GM06990 (cell line): Measurements from ENCODE around the gene ATP10A.
"Not testable (repeated sequence)": the region's sequence is repeated elsewhere in the genome, so short reads cannot be mapped to it uniquely, and the experiment has no call there.

Source experiments
- DNase-seq: peaks from one replicate; pipeline ENCODE4 v3.0.0-alpha.2; 2011; ENCODE audit not compliant: insufficient read length; ENCODE audit errors: extremely low read depth
- H3K27me3 ChIP-seq: replicated peaks from 2 replicates; pipeline ENCODE4 v1.6.0; 2011; ENCODE audit warnings: low read length; ENCODE audit not compliant: control insufficient read depth, insufficient read depth
- H3K36me3 ChIP-seq: 2 replicates; pipeline ENCODE4 v1.5.1; 2011; ENCODE audit warnings: low read length; ENCODE audit not compliant: control insufficient read depth, insufficient read depth
- H3K4me3 ChIP-seq: replicated peaks from 2 replicates; pipeline ENCODE4 v1.5.1; 2011; ENCODE audit warnings: low read depth, mild to moderate bottlenecking, control low read depth, low read length
- TF ChIP-seq, protein P1 (sequence below): IDR thresholded peaks from 2 replicates; pipeline ENCODE4 v1.5.1; 2011; ENCODE audit warnings: low read length, control low read depth, mild to moderate bottlenecking, inconsistent platforms; ENCODE audit not compliant: insufficient read depth, poor library complexity, severe bottlenecking

ATP10A gene

DNA sequence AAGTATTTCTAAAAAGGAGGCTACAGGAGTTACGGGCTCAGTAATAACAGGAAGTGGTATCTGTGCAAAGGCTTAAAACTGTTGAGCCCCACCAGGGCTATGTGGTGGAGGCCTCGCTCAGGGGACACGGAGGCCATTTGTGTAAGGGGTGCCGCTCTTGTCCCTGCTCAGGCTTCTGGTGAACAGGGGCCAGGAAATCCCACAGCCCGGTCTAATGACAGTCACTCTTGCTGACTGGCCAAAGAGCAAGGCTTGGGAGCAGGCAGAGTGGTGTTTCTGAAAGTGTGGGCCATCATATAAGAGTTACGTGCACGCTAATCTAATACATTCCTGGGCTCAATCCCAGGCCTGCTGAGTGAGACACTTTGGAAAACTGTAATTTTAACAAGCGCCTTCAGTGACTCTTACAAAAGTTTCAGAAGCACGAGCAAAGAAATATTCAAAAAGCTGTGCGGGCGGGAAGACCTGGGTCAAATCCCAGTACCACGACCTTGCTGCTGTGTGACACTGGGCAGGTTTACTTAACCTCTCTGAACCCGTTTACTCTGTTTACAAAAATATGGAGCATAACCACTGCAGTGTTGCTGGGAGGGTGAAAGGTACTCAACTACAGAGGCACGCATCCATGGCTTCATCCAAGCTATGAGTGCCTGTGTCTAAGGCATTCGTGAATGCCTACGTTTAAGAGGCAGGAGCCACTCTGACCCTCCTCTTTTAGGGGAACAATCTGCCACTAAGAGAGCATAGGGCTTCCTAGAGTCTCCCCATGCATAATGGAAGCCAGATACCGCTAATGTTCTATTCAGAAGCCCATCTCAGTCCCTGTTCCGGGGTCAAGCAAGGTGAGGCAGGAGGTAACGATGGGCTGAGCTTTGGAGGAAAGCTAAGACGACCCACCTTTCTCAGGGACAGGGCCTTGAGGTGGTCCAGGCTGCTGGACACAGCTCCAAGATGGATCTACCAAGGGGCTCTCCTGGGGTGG, 2.0 kb downstream of the ATP10A start:
- no peak overlapping the region for H3K4me3 ChIP-seq
- DNase-seq = no peak
- TF ChIP-seq, protein P1, sequence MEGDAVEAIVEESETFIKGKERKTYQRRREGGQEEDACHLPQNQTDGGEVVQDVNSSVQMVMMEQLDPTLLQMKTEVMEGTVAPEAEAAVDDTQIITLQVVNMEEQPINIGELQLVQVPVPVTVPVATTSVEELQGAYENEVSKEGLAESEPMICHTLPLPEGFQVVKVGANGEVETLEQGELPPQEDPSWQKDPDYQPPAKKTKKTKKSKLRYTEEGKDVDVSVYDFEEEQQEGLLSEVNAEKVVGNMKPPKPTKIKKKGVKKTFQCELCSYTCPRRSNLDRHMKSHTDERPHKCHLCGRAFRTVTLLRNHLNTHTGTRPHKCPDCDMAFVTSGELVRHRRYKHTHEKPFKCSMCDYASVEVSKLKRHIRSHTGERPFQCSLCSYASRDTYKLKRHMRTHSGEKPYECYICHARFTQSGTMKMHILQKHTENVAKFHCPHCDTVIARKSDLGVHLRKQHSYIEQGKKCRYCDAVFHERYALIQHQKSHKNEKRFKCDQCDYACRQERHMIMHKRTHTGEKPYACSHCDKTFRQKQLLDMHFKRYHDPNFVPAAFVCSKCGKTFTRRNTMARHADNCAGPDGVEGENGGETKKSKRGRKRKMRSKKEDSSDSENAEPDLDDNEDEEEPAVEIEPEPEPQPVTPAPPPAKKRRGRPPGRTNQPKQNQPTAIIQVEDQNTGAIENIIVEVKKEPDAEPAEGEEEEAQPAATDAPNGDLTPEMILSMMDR = no peak
- no peaks in the 10 kb centered on the region for H3K36me3 ChIP-seq
- H3K27me3 ChIP-seq = no peaks in the 10 kb centered on the region; the same call in 1 of the 2 replicates

DNA sequence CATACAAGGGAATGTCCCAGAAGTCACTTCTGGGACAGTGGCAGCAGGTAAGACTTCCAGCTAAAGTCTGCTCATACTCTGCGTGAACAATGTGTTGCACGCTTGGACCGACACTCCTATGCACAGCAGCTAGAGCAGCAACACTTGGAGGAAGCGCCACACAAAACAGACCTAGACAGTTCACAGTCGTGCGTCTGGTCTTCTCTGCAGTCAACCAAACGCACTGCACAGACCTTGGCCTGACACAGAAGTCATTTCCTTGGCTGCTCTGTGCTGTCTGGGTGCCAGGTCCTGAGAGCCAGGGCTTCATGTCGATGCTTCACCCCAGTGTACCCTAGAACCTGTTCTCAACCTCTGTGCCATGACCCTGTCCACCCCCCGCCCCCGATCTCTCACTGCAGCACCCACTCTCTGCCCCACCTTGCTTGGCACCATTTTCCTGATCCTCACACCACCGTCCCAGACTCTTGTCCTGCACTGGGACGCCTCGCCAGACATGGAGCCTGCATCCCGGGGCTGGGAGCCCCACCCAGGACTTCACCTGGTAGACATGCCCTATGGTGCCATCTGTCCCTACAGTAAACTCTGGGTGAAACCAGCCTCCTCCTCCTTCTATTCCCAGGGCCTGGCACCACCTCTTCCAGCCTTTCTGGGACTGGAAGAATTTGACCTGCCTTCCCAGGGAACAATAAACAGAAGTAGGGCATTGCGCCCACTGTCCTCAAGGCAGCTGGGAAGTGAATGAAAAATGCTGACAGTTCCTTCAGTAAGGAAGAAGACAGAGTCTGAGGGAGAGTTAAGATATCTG, 3.1 kb downstream of the ATP10A start:
- Histone ChIP-seq H3K36me3 (no peaks in the 10 kb centered on the region), H3K27me3 (no peaks in the 10 kb centered on the region; the same call in 1 of the 2 replicates), H3K4me3 (no peak overlapping the region)
- TF ChIP-seq, protein P1 = no peak
- no peak for DNase-seq

DNA sequence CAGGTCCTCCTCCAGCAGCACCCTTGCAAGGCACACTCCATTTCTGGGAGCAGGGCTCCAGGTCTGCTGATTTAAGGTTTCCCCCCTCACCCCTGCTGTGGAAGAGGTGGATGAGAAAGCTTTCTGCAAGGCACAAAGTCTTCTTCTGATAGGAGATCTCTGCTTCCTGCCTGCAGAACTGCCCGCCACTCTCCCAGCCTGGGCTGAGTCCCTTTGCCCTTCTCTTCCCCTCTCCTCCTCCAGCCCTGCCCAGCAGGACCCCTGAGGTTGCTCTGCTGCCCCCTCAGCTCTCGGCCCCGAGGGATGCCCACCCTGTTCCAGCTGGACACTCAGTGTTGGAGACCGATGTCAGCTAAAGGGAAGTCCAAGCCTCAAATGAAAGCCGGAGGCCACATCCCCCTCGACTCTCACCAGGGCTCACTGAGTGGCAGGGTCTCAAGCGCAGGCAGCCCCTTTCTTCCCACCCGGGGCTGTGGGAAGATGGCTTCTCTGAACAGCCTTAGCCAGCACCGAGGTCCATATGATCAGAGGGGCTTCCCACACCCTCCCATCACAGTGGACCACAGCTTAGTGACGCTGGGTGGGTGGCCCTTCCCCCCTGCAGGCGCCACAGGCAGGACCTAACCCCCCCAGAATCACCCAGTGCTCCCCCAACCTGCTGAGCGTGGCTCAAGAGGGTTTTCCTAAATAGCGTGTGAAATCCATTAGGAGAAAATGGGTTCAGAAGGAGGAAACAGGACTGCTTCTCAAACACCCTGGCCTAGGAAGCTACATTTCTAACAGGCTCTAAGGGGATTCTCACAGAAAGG, 4.0 kb downstream of the ATP10A start:
- Histone ChIP-seq H3K4me3 (no peak overlapping the region), H3K36me3 (no peaks in the 10 kb centered on the region), H3K27me3 (no peaks in the 10 kb centered on the region; the same call in 1 of the 2 replicates)
- DNase-seq = no peak
- TF ChIP-seq, protein P1 = no peak

DNA sequence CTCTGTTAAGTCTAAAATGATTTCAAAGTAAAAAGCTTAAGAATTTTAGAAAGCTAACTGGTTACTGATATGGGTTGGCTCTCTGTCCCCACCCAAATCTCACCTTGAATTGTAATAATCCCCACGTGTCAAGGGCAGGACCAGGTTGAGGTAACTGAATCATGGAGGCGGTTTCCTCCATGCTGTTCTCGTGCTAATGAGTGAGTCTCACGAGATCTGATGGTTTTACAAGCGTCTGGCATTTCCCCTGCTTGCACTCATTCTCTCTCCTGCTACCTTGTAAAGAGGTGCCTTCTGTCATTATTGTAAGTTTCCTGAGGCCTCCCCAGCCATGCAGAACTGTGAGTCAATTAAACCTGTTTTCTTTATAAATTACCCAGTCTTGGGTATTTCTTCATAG, 7.1 kb downstream of the ATP10A start:
- not testable (repeated sequence) for H3K4me3 ChIP-seq, DNase-seq

DNA sequence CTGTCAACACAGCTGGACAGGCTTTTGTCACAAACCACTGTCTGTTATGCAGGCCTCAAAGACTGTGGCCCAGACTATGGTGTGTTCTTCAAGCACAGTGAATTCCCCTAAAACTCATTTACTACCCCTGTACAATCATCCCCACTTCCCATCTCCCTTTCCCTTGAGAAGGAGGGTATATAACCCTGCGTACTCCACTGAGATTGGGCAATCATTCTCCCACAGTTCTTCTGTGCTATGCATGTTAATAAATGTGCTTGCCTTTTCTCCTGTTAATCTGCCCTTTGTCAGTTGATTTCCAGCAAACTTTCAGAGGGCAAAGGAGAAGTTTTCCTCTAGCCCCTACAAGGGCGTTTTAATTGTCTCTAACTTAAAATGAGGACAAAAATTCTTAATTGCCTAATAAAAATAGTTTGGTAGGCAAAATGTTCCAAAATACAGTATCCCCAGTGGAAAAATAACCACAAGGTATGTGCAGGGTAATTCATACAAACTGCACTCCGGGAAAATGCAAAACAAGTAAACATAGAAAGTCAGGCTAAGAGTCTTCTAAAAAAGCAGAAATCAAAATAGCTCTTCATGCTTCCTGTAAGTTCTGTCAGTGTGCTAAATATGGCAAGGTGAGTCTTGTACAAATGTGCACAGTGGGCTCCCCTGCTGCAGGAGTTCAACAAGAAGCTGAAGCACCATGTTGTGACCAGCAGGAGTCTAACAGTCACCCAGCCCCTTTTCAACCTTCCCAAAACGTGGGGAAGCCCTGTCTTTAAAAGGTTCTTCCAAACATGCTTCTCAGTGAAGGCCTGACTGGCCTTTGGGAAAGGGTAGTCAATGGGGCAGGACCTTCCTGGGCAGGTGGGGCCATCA, 10.2 kb downstream of the ATP10A start:
- Histone ChIP-seq H3K27me3 (no peaks in the 10 kb centered on the region), H3K4me3 (no peak overlapping the region), H3K36me3 (no peaks in the 10 kb centered on the region)
- DNase-seq = no peak
- TF ChIP-seq, protein P1 = no peak

More for the DNA sequence above, 7.1 kb downstream of the ATP10A start:
- not testable (repeated sequence) for H3K27me3 ChIP-seq, H3K36me3 ChIP-seq
